Hepatocyte (in vitro differentiated cells): ENCODE results near the gene RMC1. TPM values are rescaled to one million over a fixed set of nuclear protein-coding genes. Genes with fewer than 3 reads are reported as not detected.

ENCODE experiments used
- DNase-seq: peaks from one replicate; pipeline ENCODE4 v3.0.0-alpha.2; 2016; ENCODE audit warnings: low spot score
- H2AFZ ChIP-seq: fragments of 200-600 bp; sonication (generic); 2 replicates; pipeline ENCODE4 v1.6.0; 2016; ENCODE audit warnings: antibody characterized with exemption, mild to moderate bottlenecking
- H3K27ac ChIP-seq: fragments of 200-600 bp; sonication (generic); 2 replicates; pipeline ENCODE4 v1.5.1; 2016; ENCODE audit warnings: mild to moderate bottlenecking
- H3K27me3 ChIP-seq: fragments of 200-600 bp; sonication (generic); 2 replicates; pipeline ENCODE4 v1.6.1; 2016
- H3K36me3 ChIP-seq: fragments of 200-600 bp; sonication (generic); replicated peaks from 2 replicates; pipeline ENCODE4 v1.5.1; 2016; ENCODE audit warnings: low read depth; ENCODE audit not compliant: insufficient read depth
- H3K4me1 ChIP-seq: fragments of 200-600 bp; sonication (generic); 2 replicates; pipeline ENCODE4 v1.5.1; 2016; ENCODE audit warnings: mild to moderate bottlenecking, moderate library complexity; ENCODE audit not compliant: insufficient read depth
- H3K4me2 ChIP-seq: fragments of 200-600 bp; sonication (generic); 2 replicates; pipeline ENCODE4 v1.6.0; 2016
- H3K4me3 ChIP-seq: fragments of 200-600 bp; sonication (generic); 2 replicates; pipeline ENCODE4 v1.5.1; 2016; ENCODE audit warnings: mild to moderate bottlenecking
- H3K79me2 ChIP-seq: fragments of 200-600 bp; sonication (generic); 2 replicates; pipeline ENCODE4 v1.6.0; 2017; ENCODE audit warnings: mild to moderate bottlenecking
- H3K9me2 ChIP-seq: fragments of 200-600 bp; sonication (generic); replicated peaks from 2 replicates; pipeline ENCODE4 v1.6.0; 2017; ENCODE audit warnings: mild to moderate bottlenecking; ENCODE audit not compliant: insufficient read depth
- H3K9me3 ChIP-seq: fragments of 200-600 bp; sonication (generic); 2 replicates; pipeline ENCODE4 v1.5.1; 2016; ENCODE audit warnings: low read depth, mild to moderate bottlenecking
- H4K20me1 ChIP-seq: fragments of 200-600 bp; sonication (generic); 2 replicates; pipeline ENCODE4 v1.6.0; 2016; ENCODE audit warnings: mild to moderate bottlenecking; ENCODE audit not compliant: insufficient read depth, poor library complexity, severe bottlenecking
- EZH2 ChIP-seq: fragments of 200-600 bp; sonication (generic); IDR thresholded peaks from 2 replicates; pipeline ENCODE4 v1.6.1; 2016; ENCODE audit warnings: antibody characterized with exemption, mild to moderate bottlenecking, borderline replicate concordance
- EZH2phosphoT487 ChIP-seq: fragments of 200-600 bp; sonication (generic); IDR thresholded peaks from one replicate; pipeline ENCODE4 v1.6.1; 2018; ENCODE audit warnings: antibody characterized with exemption, mild to moderate bottlenecking, low read depth, moderate library complexity; ENCODE audit not compliant: unreplicated experiment, severe bottlenecking
- WGBS: methylation state at CpG from one replicate; pipeline ENCODE4 v1.1.6; 2016; ENCODE audit warnings: low lambda C conversion rate; ENCODE audit errors: missing lambda C conversion rate; 5-methylcytosine and 5-hydroxymethylcytosine counted together
- polyA plus RNA-seq: library from polyadenylated mRNA; unstranded; fragments of >200 nt; fragmentation: Nextera tagmentation; extraction: Ambion mirVana; gene quantifications from 2 replicates; pipeline ENCODE4 v1.2.1, GENCODE V29; 2016
- total RNA-seq: library from RNA; depleted of rRNA; stranded (reverse); fragments of >200 nt; gene quantifications from 2 replicates; pipeline ENCODE4 v1.2.3, GENCODE V29; 2014
- TF ChIP-seq, protein P1 (sequence below): fragments of 200-600 bp; sonication (generic); IDR thresholded peaks from 2 replicates; pipeline ENCODE4 v1.5.1; 2016; ENCODE audit warnings: antibody characterized with exemption, mild to moderate bottlenecking; ENCODE audit not compliant: poor library complexity

RMC1 gene
- total and polyA plus RNA-seq, 2 experiments from 2014 or later = 26.6 to 37.1 TPM

DNA sequence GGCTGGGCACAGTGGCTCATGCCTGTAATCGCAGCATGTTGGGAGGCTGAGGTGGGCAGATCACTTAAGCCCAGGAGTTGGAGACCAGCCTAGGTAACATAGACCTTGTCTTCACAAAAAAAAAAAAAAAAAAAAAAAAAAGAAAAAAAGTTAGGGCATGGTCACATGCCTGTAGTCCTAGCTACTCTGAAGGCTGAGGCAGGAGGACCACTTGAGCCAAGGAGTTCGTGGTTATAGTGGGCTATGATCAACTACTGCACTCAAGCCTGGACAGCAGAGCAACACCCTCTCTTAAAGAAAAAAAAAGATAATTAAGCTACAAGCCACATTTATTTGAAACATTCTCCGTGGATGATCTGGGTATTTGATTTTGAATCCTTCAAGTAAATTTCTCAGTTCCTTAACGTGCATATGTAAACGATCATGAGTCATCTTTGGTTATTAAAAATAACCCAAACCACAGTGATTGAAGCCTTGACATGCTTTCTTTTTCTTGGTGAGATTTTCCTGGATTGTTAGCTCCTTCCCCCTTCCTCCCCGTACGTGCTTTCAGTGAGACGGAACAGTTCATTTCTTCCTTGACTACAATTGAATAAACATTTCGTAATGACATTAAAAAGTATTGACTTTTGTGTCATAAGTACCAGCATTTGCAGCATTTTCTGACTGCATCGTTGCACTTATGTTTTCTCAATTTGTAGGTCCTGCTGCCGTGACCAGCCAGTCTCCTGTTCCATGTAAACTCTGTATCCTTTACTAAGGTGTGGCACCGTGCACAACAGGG lies 20.3 kb downstream of the RMC1 start:
- no peaks in the 10 kb centered on the region for H3K36me3 ChIP-seq
- TF ChIP-seq EZH2phosphoT487 (no peak), EZH2 (no peak)
- TF ChIP-seq, protein P1, sequence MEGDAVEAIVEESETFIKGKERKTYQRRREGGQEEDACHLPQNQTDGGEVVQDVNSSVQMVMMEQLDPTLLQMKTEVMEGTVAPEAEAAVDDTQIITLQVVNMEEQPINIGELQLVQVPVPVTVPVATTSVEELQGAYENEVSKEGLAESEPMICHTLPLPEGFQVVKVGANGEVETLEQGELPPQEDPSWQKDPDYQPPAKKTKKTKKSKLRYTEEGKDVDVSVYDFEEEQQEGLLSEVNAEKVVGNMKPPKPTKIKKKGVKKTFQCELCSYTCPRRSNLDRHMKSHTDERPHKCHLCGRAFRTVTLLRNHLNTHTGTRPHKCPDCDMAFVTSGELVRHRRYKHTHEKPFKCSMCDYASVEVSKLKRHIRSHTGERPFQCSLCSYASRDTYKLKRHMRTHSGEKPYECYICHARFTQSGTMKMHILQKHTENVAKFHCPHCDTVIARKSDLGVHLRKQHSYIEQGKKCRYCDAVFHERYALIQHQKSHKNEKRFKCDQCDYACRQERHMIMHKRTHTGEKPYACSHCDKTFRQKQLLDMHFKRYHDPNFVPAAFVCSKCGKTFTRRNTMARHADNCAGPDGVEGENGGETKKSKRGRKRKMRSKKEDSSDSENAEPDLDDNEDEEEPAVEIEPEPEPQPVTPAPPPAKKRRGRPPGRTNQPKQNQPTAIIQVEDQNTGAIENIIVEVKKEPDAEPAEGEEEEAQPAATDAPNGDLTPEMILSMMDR = no peak
- 91% methylated on average over 12 of the region's 12 CpGs for WGBS
- no peak for DNase-seq
- H4K20me1 ChIP-seq = no peaks in the 10 kb centered on the region
- H3K79me2 ChIP-seq = no peaks in the 10 kb centered on the region
- no peak overlapping the region for H3K4me2 ChIP-seq
- H3K27ac ChIP-seq = no peak overlapping the region
- no peaks in the 10 kb centered on the region for H3K4me1 ChIP-seq
- H2AFZ ChIP-seq = no peak overlapping the region
- no peaks in the 10 kb centered on the region for H3K27me3 ChIP-seq
- H3K4me3 ChIP-seq = no peak overlapping the region
- H3K9me3 ChIP-seq = no peaks in the 10 kb centered on the region
- no peaks in the 10 kb centered on the region for H3K9me2 ChIP-seq

DNA sequence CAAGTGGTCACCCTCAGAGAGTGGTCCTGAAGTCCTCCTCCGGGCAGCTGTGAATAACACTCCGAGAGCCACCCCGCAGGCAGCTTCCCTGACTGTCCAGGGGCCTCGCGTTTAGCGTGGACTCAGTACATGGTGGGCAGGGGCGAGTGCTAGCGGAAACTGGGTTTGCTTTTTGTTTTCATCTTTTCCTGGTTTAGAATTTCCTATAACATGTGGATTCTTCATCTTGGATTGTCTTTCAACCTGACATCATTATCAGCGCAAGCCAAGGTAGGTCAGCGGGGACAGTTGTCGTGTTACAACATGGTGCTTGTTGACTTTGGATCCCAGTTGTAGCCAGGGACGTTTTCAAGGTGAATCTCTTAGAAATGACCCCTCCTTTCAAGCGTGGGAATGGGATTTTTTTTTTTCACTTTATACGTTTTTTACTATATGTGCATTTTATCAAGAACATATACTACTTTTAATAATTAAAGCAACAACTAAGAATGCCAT lies 20.9 kb downstream of the RMC1 start:
- H3K9me3 ChIP-seq = no peaks in the 10 kb centered on the region
- no peaks in the 10 kb centered on the region for H3K36me3 ChIP-seq
- no peak overlapping the region for H3K4me2 ChIP-seq
- H4K20me1 ChIP-seq = no peaks in the 10 kb centered on the region
- H3K27me3 ChIP-seq = no peaks in the 10 kb centered on the region
- no peak for DNase-seq
- no peaks in the 10 kb centered on the region for H3K4me1 ChIP-seq
- no peak overlapping the region for H2AFZ ChIP-seq
- no peak overlapping the region for H3K27ac ChIP-seq
- no peaks in the 10 kb centered on the region for H3K9me2 ChIP-seq
- 98% methylated on average over 14 of the region's 14 CpGs for WGBS
- H3K79me2 ChIP-seq = no peaks in the 10 kb centered on the region
- H3K4me3 ChIP-seq = no peak overlapping the region
- TF ChIP-seq EZH2 = no peak
- no peak for TF ChIP-seq EZH2phosphoT487
- TF ChIP-seq, protein P1 = no peak

DNA sequence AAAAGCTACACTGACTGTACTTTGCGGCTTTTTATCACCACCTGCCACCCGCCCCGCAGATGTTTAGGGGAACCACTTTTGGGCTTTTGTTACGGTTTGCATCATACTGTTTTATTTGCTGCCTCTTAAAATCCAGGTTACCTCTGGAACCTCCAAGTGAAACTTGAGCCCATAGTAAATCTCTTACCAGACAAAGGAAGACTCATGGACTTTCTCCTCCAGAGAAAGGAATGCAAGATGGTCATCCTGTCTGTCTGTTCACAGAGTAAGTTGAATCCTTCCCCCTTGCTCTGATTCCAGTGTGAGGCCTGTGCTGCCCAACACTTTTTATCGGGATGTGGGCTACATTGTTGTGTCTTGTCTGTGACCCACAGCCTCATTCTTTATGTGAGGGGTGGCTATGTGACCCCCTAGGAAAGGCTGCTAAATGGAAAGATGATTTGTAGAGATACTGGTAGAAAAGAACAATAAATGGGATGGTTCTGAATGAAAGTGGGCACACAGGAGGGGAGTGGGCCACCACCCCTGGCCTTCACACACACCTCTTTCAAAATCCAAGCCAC lies 23.3 kb downstream of the RMC1 start:
- Histone ChIP-seq H3K36me3 (no peaks in the 10 kb centered on the region), H3K79me2 (no peaks in the 10 kb centered on the region), H3K4me3 (no peak overlapping the region), H4K20me1 (no peaks in the 10 kb centered on the region), H3K27ac (no peak overlapping the region), H3K27me3 (no peaks in the 10 kb centered on the region), H2AFZ (no peak overlapping the region), H3K9me2 (no peaks in the 10 kb centered on the region), H3K4me2 (no peak overlapping the region), H3K9me3 (no peaks in the 10 kb centered on the region), H3K4me1 (no peaks in the 10 kb centered on the region)
- TF ChIP-seq EZH2 = no peak
- TF ChIP-seq, protein P1 = no peak
- no peak for TF ChIP-seq EZH2phosphoT487
- 78% methylated on average over 5 of the region's 5 CpGs for WGBS
- DNase-seq = no peak
